HCT116 (cell line): ENCODE data around the gene BSX. TPM values are rescaled to one million over a fixed set of nuclear protein-coding genes. Genes with fewer than 3 reads are reported as not detected.

ENCODE experiments used
- ATAC-seq: fragments of 200-7000 bp; cut with Tn5 transposase; 2 replicates; pipeline ENCODE4 v1.9.1; 2020; ENCODE audit warnings: mild to moderate bottlenecking, moderate library complexity
- BruUV-seq: library from RNA; stranded (reverse); fragments of 400-500 nt; replicated peaks from 2 replicates; lab custom pipeline; 2021; lab: Mats Ljungman, UMichigan
- CTCF ChIA-PET: fragments of 300-600 bp; sonication (Branson Sonifier 250); formaldehyde crosslinking; loops from one replicate; lab custom pipeline; 2021; ENCODE audit warnings: antibody characterized with exemption; lab: Charles Lee
- POLR2A ChIA-PET: fragments of 300-600, 350-600 bp; sonication (Branson Sonifier 250); formaldehyde crosslinking; loops from one replicate; lab custom pipeline; 2021; ENCODE audit warnings: antibody characterized with exemption; lab: Charles Lee
- RAD21 ChIA-PET, 2 experiments: fragments of 300-600 bp; sonication (Branson Sonifier 250); formaldehyde crosslinking; loops; one replicate each; lab custom pipeline; 2023; ENCODE audit warnings: low total read pairs in 2 of 2; ENCODE audit not compliant: uncharacterized antibody in 2 of 2, unreplicated experiment in 2 of 2, low non-redundant PET in 1 of 2; lab: Charles Lee
- DNase-seq: peaks from one replicate; pipeline ENCODE4 v3.0.0-alpha.2; 2010; ENCODE audit warnings: low read depth, low spot score
- H2AFZ ChIP-seq: fragments of 200-600 bp; shearing (Covaris generic), sonication (generic); 2 replicates; pipeline ENCODE4 v1.6.1; 2017; ENCODE audit warnings: low read depth, mixed run types, mixed read lengths, antibody characterized with exemption, low read length; ENCODE audit not compliant: poor library complexity, severe bottlenecking
- H3K27ac ChIP-seq: 2 replicates; pipeline ENCODE4 v1.5.1; 2012; ENCODE audit warnings: low read depth, low read length
- H3K27me3 ChIP-seq: fragments of 200-600 bp; sonication (generic); 2 replicates; pipeline ENCODE4 v1.6.1; 2016; ENCODE audit warnings: mixed run types, low read length, mixed read lengths; ENCODE audit not compliant: insufficient read depth
- H3K36me3 ChIP-seq, 2 experiments: fragments of 200-500 bp in 1 of 2; fragments of 200-600 bp in 1 of 2; sonication (Bioruptor generic) in 1 of 2; sonication (generic) in 1 of 2; 2 replicates each; pipeline versions ENCODE4 v1.5.1 to v1.6.1; 2014 to 2016; ENCODE audit warnings: low read length in 2 of 2, inconsistent platforms in 1 of 2, mixed read lengths in 1 of 2, mixed run types in 1 of 2; ENCODE audit not compliant: insufficient read depth in 2 of 2, control insufficient read depth in 1 of 2
- H3K4me1 ChIP-seq, 2 experiments: fragments of 200-600 bp in 1 of 2; sonication (generic) in 1 of 2; 2 replicates each; pipeline versions ENCODE4 v1.5.1 to v1.6.1; 2012 to 2017; ENCODE audit warnings: low read length in 2 of 2, inconsistent platforms in 1 of 2, mild to moderate bottlenecking in 1 of 2, mixed read lengths in 1 of 2, mixed run types in 1 of 2, moderate library complexity in 1 of 2; ENCODE audit not compliant: insufficient read depth in 2 of 2, control insufficient read depth in 1 of 2
- H3K4me2 ChIP-seq: fragments of 200-600 bp; sonication (generic); 2 replicates; pipeline ENCODE4 v1.6.1; 2017; ENCODE audit warnings: mixed run types, low read length, mixed read lengths
- H3K4me3 ChIP-seq, 2 experiments: fragments of 200-600 bp in 1 of 2; sonication (generic) in 1 of 2; replicated peaks in 1 of 2; 2 replicates each; pipeline ENCODE4 v1.5.1; 2011 to 2016; ENCODE audit warnings: low read length in 2 of 2, control low read depth in 1 of 2, low read depth in 1 of 2, mild to moderate bottlenecking in 1 of 2, mixed read lengths in 1 of 2, mixed run types in 1 of 2
- H3K79me2 ChIP-seq: fragments of 200-600 bp; sonication (generic); 2 replicates; pipeline ENCODE4 v1.6.1; 2017; ENCODE audit warnings: mild to moderate bottlenecking, mixed run types, low read length, moderate library complexity, mixed read lengths; ENCODE audit not compliant: insufficient read depth
- H3K9ac ChIP-seq: fragments of 200-600 bp; sonication (generic); 2 replicates; pipeline ENCODE4 v1.6.1; 2016; ENCODE audit warnings: low read length, mixed read lengths
- H3K9me2 ChIP-seq: fragments of 200-600 bp; sonication (generic), shearing (Covaris generic); 2 replicates; pipeline ENCODE4 v1.6.1; 2017; ENCODE audit warnings: mixed run types, mild to moderate bottlenecking, moderate library complexity; ENCODE audit not compliant: insufficient read depth
- H3K9me3 ChIP-seq, 2 experiments: fragments of 200-500 bp in 1 of 2; fragments of 200-600 bp in 1 of 2; sonication (Bioruptor generic) in 1 of 2; sonication (generic) in 1 of 2; 2 replicates each; pipeline ENCODE4 v1.6.1; 2014 to 2017; ENCODE audit warnings: low read length in 2 of 2, mixed read lengths in 2 of 2, inconsistent platforms in 1 of 2, low read depth in 1 of 2, mild to moderate bottlenecking in 1 of 2, mixed run types in 1 of 2, moderate library complexity in 1 of 2; ENCODE audit not compliant: control insufficient read depth in 1 of 2, insufficient read depth in 1 of 2
- H4K20me1 ChIP-seq: fragments of 200-600 bp; sonication (generic), shearing (Covaris generic); 2 replicates; pipeline ENCODE4 v1.6.1; 2017; ENCODE audit warnings: mixed run types, mild to moderate bottlenecking, moderate library complexity; ENCODE audit not compliant: insufficient read depth
- CTCF ChIP-seq, 3 experiments: fragments of 200-600 bp in 1 of 3; sonication (generic) in 1 of 3; IDR thresholded peaks in 2 of 3; conservative IDR thresholded peaks in 1 of 3; 2 replicates each; pipeline ENCODE4 v1.5.1; 2012 to 2017; ENCODE audit warnings: low read depth in 2 of 3, low read length in 2 of 3, antibody characterized with exemption in 1 of 3, borderline replicate concordance in 1 of 3, control low read depth in 1 of 3, mild to moderate bottlenecking in 1 of 3, mixed read lengths in 1 of 3, mixed run types in 1 of 3, moderate library complexity in 1 of 3; ENCODE audit not compliant: insufficient read depth in 1 of 3
- EZH2 ChIP-seq: fragments of 200-600 bp; sonication (generic); IDR thresholded peaks from 2 replicates; pipeline ENCODE4 v1.6.1; 2017; ENCODE audit warnings: antibody characterized with exemption, mixed run types
- EZH2phosphoT487 ChIP-seq: fragments of 200-600 bp; IDR thresholded peaks from 2 replicates; pipeline ENCODE4 v1.6.1; 2018; ENCODE audit warnings: antibody characterized with exemption, borderline replicate concordance
- POLR2AphosphoS5 ChIP-seq: IDR thresholded peaks from 2 replicates; pipeline ENCODE4 v1.6.1; 2011; ENCODE audit warnings: mild to moderate bottlenecking, low read depth, low read length, moderate library complexity
- RAD21 ChIP-seq: IDR thresholded peaks from 2 replicates; pipeline ENCODE4 v1.6.1; 2012; ENCODE audit warnings: low read depth, mild to moderate bottlenecking
- REST ChIP-seq: IDR thresholded peaks from 2 replicates; pipeline ENCODE4 v1.6.1; 2012; ENCODE audit warnings: low read depth
- SRF ChIP-seq: IDR thresholded peaks from 2 replicates; pipeline ENCODE4 v1.6.1; 2012; ENCODE audit warnings: low read depth
- ZNF274 ChIP-seq: fragments of 200-500 bp; sonication (Bioruptor generic); IDR thresholded peaks from 2 replicates; pipeline ENCODE4 v1.6.1; 2014; ENCODE audit warnings: mild to moderate bottlenecking, low read depth, low read length, inconsistent platforms
- intact Hi-C: fragments of 100-400 bp; cut with micrococcal nuclease; formaldehyde crosslinking; loops from 2 replicates; pipeline ENCODE4 v1.10.0; 2022
- total RNA-seq: library from RNA; stranded (reverse); gene quantifications from one replicate; pipeline ENCODE4 v1.2.1, GENCODE V29; 2021; ENCODE audit not compliant: unreplicated experiment

The BSX gene
- total RNA-seq, 1 experiment from 2014 or later, result not detected

GRCh38 chr11:123020968-123021367 is 39.3 kb upstream of the BSX start:
- peak; percentile 84 for ATAC-seq
- RAD21 ChIA-PET, result interaction anchor here (1.0 to 1.1 kb wide), 3 partner anchors 32 to 157 kb away, joined by 3 to 6 read pairs (median 5); no protein-coding TSS in a partner anchor
- no peaks in the 10 kb centered on the region for H4K20me1 ChIP-seq
- POLR2A ChIA-PET, result interaction anchor here (1.1 to 1.3 kb wide), 2 partner anchors 34 to 41 kb away, joined by 3 to 4 read pairs; no protein-coding TSS in a partner anchor
- H3K4me2 ChIP-seq, result no peak overlapping the region
- H3K9me3 ChIP-seq, result no peaks in the 10 kb centered on the region
- peak overlapping the region; percentile 93 for H2AFZ ChIP-seq
- H3K36me3 ChIP-seq, result no peaks in the 10 kb centered on the region
- CTCF ChIA-PET, result interaction anchor here (0.6 to 5.9 kb wide), 26 partner anchors 8 to 392 kb away, joined by 3 to 132 read pairs (median 3); partner anchors contain the start of gene HSPA8
- no TSS peak for BruUV-seq
- peak; percentile 33 for DNase-seq
- no peaks in the 10 kb centered on the region for H3K9me2 ChIP-seq
- H3K27me3 ChIP-seq, result no peaks in the 10 kb centered on the region
- no peak overlapping the region for H3K27ac ChIP-seq
- H3K9ac ChIP-seq, result no peak overlapping the region
- intact Hi-C loops, result loop anchor here (5.0 kb wide), 2 partner anchors 224 to 389 kb away; no protein-coding TSS in a partner anchor
- no peak overlapping the region for H3K4me3 ChIP-seq
- TF ChIP-seq RAD21 (peak; percentile 73), SRF (no peak), CTCF (IDR thresholded peaks at IDR 0.05 in 2 of 3, conservative IDR thresholded peaks at IDR 0.05 in 1 of 3; ENCODE audit: borderline replicate concordance in 1 of 3, insufficient read depth in 1 of 3, low read depth in 2 of 3, low read length in 2 of 3) (peak; percentile 65 to 73 (median 73))
- H3K79me2 ChIP-seq, result no peaks in the 10 kb centered on the region
- peaks cover 0 to 11% of the 10 kb centered on the region in 2 experiments; a peak in 2 of 4 replicates for H3K4me1 ChIP-seq

- Histone ChIP-seq H3K4me3 (no peak overlapping the region), H3K27me3 (peaks cover 2% of the 10 kb centered on the region; the same call in 1 of the 2 replicates), H3K4me1 (peaks cover 0 to 10% of the 10 kb centered on the region in 2 experiments; a peak in 2 of 4 replicates), H3K9me2 (no peaks in the 10 kb centered on the region), H3K27ac (no peak overlapping the region), H3K79me2 (no peaks in the 10 kb centered on the region), H3K36me3 (no peaks in the 10 kb centered on the region), H3K9ac (no peak overlapping the region), H3K4me2 (no peak overlapping the region), H4K20me1 (no peaks in the 10 kb centered on the region), H3K9me3 (no peaks in the 10 kb centered on the region), H2AFZ (no peak overlapping the region)
- intact Hi-C loops, result no loop called here
- no TSS peak for BruUV-seq
- ATAC-seq (no peak), DNase-seq (no peak)
- ChIA-PET CTCF (interaction anchor here (1.5 kb wide), 1 partner anchor 155 kb away, joined by 3 read pairs; no protein-coding TSS in a partner anchor), RAD21 (no interaction called here), POLR2A (no interaction called here)
- TF ChIP-seq EZH2phosphoT487, result no peak
- TF ChIP-seq ZNF274, result no peak
- TF ChIP-seq EZH2, result no peak
- TF ChIP-seq REST, result no peak
- no peak for TF ChIP-seq POLR2AphosphoS5
- no peak for TF ChIP-seq CTCF (IDR thresholded peaks at IDR 0.05 in 2 of 3, conservative IDR thresholded peaks at IDR 0.05 in 1 of 3; ENCODE audit: borderline replicate concordance in 1 of 3, insufficient read depth in 1 of 3, low read depth in 2 of 3, low read length in 2 of 3)
Observed at GRCh38 chr11:123018702-123019101, 37.1 kb upstream of the BSX start.
